H54 (cell line): ENCODE results near the gene UBXN11.

ENCODE experiments used
- DNase-seq: peaks from one replicate; pipeline ENCODE4 v3.0.0; 2011; ENCODE audit warnings: low spot score, mixed read lengths; ENCODE audit not compliant: insufficient read length
- FAIRE-seq: peaks from 3 replicates; lab custom pipeline; 2011; peaks lifted over from hg19 to GRCh38; lab: Jason Lieb, UNC
- POLR2A ChIP-seq: IDR thresholded peaks from 2 replicates; pipeline ENCODE4 v1.6.1; 2011; ENCODE audit warnings: low read depth, mild to moderate bottlenecking, low read length

UBXN11 gene

DNA sequence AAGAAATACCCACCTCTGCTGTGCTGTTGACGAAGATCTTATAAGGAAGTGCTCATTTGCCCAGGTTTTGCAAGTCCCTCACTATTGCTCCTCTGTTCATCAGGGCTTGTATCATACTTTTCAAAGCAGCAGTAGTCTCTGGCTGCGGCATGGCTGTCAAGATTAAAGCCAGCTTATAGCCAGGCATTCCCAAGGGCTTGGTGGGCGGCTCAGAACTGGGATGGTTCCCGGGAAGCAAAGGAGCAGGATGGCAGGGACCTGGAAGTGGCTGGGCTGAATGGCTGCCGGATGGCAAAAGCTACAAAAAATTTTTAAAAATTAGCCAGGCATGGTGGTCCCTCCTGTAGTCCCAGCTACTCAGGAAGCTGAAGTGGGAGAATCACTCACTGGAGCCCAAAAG, 43.2 kb downstream of the UBXN11 start:
- FAIRE-seq (no peak), DNase-seq (no peak)
- no peak for TF ChIP-seq POLR2A

- FAIRE-seq (no peak), DNase-seq (no peak)
- no peak for TF ChIP-seq POLR2A
Observed at GRCh38 chr1:26259578-26259977, 46.9 kb downstream of the UBXN11 start.

DNA sequence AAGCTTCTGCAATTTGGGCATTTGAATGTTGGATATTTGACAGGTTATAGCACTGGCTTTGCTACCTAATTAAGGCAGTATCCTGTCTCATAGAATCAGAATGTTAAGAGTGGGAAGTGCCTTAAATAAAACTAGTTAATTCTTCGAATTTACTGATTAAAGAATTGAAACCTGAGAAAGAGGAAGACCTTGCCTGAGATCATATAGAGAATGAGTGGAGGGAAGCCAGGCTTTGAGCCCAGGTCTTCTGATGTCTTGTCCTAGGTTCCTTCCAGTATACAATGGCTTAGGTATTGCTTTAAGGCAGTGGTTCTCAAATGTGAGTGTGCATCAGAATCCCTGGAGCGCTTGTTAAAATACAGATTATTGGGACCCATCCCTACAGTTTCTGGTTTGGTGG, 47.4 kb downstream of the UBXN11 start:
- DNase-seq (no peak), FAIRE-seq (no peak)
- no peak for TF ChIP-seq POLR2A

GRCh38 chr1:26257222-26257621, 49.2 kb downstream of the UBXN11 start:
- DNase-seq (no peak), FAIRE-seq (no peak)
- TF ChIP-seq POLR2A, result no peak

GRCh38 chr1:26254404-26254803, 52.0 kb downstream of the UBXN11 start:
- FAIRE-seq (no peak), DNase-seq (no peak)
- no peak for TF ChIP-seq POLR2A

- FAIRE-seq, result no peak
- no peak for TF ChIP-seq POLR2A
Observed at GRCh38 chr1:26252718-26253117, 53.7 kb downstream of the UBXN11 start.

GRCh38 chr1:26239936-26240335, 66.5 kb downstream of the UBXN11 start:
- no peak for FAIRE-seq
- TF ChIP-seq POLR2A, result no peak
- DNase-seq, result no peak

More at GRCh38 chr1:26252718-26253117, 53.7 kb downstream of the UBXN11 start:
- no peak for DNase-seq

DNA sequence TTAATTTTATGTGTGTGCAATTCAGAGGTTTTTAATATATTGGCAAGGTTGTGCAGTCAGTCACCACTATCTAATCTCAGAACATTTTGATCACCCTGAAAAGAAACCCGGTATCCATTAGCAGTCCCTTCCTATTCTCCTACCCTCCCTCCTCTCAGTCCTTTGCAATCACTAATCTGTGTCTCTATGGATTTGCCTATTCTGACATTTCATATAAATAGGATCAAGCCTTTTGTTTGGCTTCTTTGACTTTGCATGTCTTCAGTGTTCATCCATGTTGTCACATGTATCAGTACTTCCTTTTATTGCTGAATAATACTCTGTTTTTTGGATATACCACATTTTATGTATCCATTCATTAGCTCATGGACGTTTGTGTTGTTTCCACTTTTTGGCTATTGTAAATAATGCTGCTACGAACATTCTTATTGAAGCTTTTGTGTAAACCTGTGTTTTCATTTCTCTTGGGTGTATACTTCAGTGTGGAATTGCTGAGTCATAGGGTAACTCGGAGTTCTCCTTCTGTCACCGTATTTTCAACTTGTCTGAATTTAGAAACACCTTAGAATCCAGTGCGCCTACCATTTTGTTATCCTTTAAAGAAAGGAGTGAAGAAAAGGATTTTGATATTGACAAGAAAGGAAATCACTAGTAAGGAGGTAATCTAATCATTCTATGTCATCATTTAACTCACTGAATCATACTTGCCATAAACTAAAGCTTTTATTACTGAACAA, 69.0 kb downstream of the UBXN11 start:
- no peak for TF ChIP-seq POLR2A
- DNase-seq, result no peak
- FAIRE-seq, result no peak

- DNase-seq (no peak), FAIRE-seq (peak; percentile 58)
- no peak for TF ChIP-seq POLR2A
Observed at GRCh38 chr1:26234644-26235370, 71.6 kb downstream of the UBXN11 start.

DNA sequence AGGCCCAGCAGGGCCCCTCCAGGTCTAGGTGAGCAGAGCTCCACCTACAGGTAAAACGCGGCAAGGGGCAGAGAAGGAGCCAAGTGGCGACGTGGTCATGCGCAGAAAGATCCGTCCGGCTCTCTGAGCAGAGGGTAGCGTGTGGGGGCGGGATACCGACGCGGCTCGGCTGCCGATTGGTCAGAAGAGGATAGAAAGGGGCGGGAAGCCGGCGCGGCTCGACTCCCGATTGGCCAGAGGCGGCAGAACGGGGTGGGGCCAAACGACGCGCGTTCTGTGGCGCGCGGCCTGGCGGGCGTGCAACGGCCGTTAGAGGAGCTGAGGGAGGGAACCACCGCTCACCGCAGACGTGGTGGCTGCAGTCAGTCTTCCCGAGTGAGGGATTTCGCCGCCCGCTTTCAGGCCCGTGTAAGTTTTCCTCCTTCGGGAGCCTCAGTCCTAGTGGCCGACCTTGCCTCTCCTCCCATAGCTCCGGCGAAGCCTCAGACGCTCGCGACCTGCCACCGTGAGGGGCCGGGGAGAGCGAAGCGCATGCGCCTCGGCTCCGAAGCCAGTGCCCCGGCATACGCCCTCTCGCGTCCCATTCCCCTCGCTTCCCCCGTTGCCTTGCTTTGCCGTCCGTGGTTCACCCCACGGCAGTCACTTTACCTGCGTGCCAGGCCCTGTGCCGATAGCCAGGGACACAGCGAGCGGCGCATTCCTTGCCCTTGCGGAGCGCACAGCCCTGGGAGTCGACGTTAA, 72.4 kb downstream of the UBXN11 start, which contains the start of gene CEP85:
TSS of gene CEP85 (plus strand) at position 298 of the 741 bp plus-strand sequence. CDS start 5,584 bp downstream, outside the sequence.
- DNase-seq (peak; percentile 87), FAIRE-seq (peak; percentile 84)
- peak; percentile 83 for TF ChIP-seq POLR2A
